SH-SY5Y (cell line): ENCODE data around the gene TMEM116.

Experiments
- GATA2 ChIP-seq: IDR thresholded peaks from 2 replicates; pipeline ENCODE4 v1.6.1; 2011; ENCODE audit warnings: mild to moderate bottlenecking, low read depth, low read length
- GATA3 ChIP-seq: IDR thresholded peaks from 2 replicates; pipeline ENCODE4 v1.6.1; 2011; ENCODE audit warnings: low read depth, mild to moderate bottlenecking, low read length, moderate library complexity

GRCh38 chr12:112011685-112012084 lies 1.3 kb downstream of the TMEM116 start:
- TF ChIP-seq GATA2 (no peak), GATA3 (no peak)
